Subcutaneous abdominal adipose tissue (tissue), 5 donors: ENCODE measurements around the gene AHCYL2.
"Not testable (repeated sequence)": the region's sequence is repeated elsewhere in the genome, so short reads cannot be mapped to it uniquely, and the experiment has no call there.

Experiments used
- H3K27ac ChIP-seq: one replicate; pipeline ENCODE4 v1.7.0; 2013; ENCODE audit warnings: low read depth, mild to moderate bottlenecking, inconsistent platforms, low read length, moderate library complexity
- H3K27me3 ChIP-seq, 5 donors: one replicate each; pipeline ENCODE4 v1.7.0; 2013; ENCODE audit warnings: low read length in 5 of 5, inconsistent platforms in 1 of 5; ENCODE audit not compliant: control insufficient read depth in 5 of 5, insufficient read depth in 4 of 5
- H3K36me3 ChIP-seq, 5 donors: one replicate each; pipeline ENCODE4 v1.7.0; 2013; ENCODE audit warnings: low read length in 5 of 5; ENCODE audit not compliant: control insufficient read depth in 5 of 5, insufficient read depth in 5 of 5
- H3K4me1 ChIP-seq, 5 donors: one replicate each; pipeline ENCODE4 v1.7.0; 2013; ENCODE audit warnings: low read length in 5 of 5, mild to moderate bottlenecking in 3 of 5, moderate library complexity in 1 of 5; ENCODE audit not compliant: control insufficient read depth in 5 of 5, insufficient read depth in 5 of 5
- H3K4me3 ChIP-seq, 5 donors: one replicate each; pipeline ENCODE4 v1.7.0; 2013; ENCODE audit warnings: low read length in 5 of 5, low read depth in 1 of 5
- H3K9ac ChIP-seq, 5 donors: one replicate each; pipeline ENCODE4 v1.7.0; 2013; ENCODE audit warnings: low read length in 5 of 5, mild to moderate bottlenecking in 4 of 5, moderate library complexity in 3 of 5
- H3K9me3 ChIP-seq, 5 donors: one replicate each; pipeline ENCODE4 v1.7.0; 2013; ENCODE audit warnings: low read length in 5 of 5; ENCODE audit not compliant: control insufficient read depth in 5 of 5
- donor health status: healthy.
- donor health status: healthy.
- donor health status: healthy.
- donor health status: healthy.
- donor health status: healthy.

The AHCYL2 gene

GRCh38 chr7:129279757-129280156 is 54.9 kb downstream of the AHCYL2 start:
- H3K27ac ChIP-seq = no peak overlapping the region
- H3K9ac ChIP-seq = no peak overlapping the region
- H3K4me3 ChIP-seq = no peak overlapping the region
- H3K9me3 ChIP-seq = no peaks in the 10 kb centered on the region
- H3K4me1 ChIP-seq = peaks cover 0 to under 1% (median 0%) of the 10 kb centered on the region in 5 donors
- no peaks in the 10 kb centered on the region for H3K27me3 ChIP-seq
- H3K36me3 ChIP-seq = peaks cover 0 to 1% (median 0%) of the 10 kb centered on the region in 5 donors

- Histone ChIP-seq H3K27me3 (no peaks in the 10 kb centered on the region), H3K27ac (no peak overlapping the region), H3K9me3 (no peaks in the 10 kb centered on the region), H3K36me3 (no peaks in the 10 kb centered on the region), H3K4me3 (no peak overlapping the region), H3K4me1 (peaks cover 0 to 14% (median 7%) of the 10 kb centered on the region in 5 donors), H3K9ac (no peak overlapping the region)
Measured at GRCh38 chr7:129281163-129281562, 56.3 kb downstream of the AHCYL2 start.

- no peak overlapping the region for H3K4me3 ChIP-seq
- H3K4me1 ChIP-seq = peaks cover 0 to 14% (median 7%) of the 10 kb centered on the region in 5 donors
- H3K9me3 ChIP-seq = no peaks in the 10 kb centered on the region
- no peak overlapping the region for H3K27ac ChIP-seq
- no peak overlapping the region for H3K9ac ChIP-seq
- no peaks in the 10 kb centered on the region for H3K27me3 ChIP-seq
- H3K36me3 ChIP-seq = no peaks in the 10 kb centered on the region
Measured at GRCh38 chr7:129282865-129283264, 58.0 kb downstream of the AHCYL2 start.

GRCh38 chr7:129283936-129284335 is 59.1 kb downstream of the AHCYL2 start:
- H3K36me3 ChIP-seq = no peaks in the 10 kb centered on the region
- H3K4me3 ChIP-seq = no peak overlapping the region
- H3K9me3 ChIP-seq = no peaks in the 10 kb centered on the region
- no peaks in the 10 kb centered on the region for H3K27me3 ChIP-seq
- no peak overlapping the region for H3K27ac ChIP-seq
- peaks cover 0 to 14% (median 7%) of the 10 kb centered on the region in 5 donors for H3K4me1 ChIP-seq
- H3K9ac ChIP-seq = peak overlapping the region in 1 of 5 donors; percentile 30

- Histone ChIP-seq H3K4me3 (no peak overlapping the region), H3K27ac (no peak overlapping the region), H3K4me1 (peaks cover 0 to 14% (median 7%) of the 10 kb centered on the region in 5 donors), H3K36me3 (no peaks in the 10 kb centered on the region), H3K27me3 (no peaks in the 10 kb centered on the region), H3K9ac (no peak overlapping the region), H3K9me3 (no peaks in the 10 kb centered on the region)
Measured at GRCh38 chr7:129285111-129285510, 60.3 kb downstream of the AHCYL2 start.

GRCh38 chr7:129292861-129293260 is 68.0 kb downstream of the AHCYL2 start:
- Histone ChIP-seq H3K27ac (no peak overlapping the region), H3K4me1 (peaks cover 0 to 20% (median 15%) of the 10 kb centered on the region in 5 donors), H3K27me3 (no peaks in the 10 kb centered on the region), H3K9ac (no peak overlapping the region), H3K9me3 (no peaks in the 10 kb centered on the region), H3K36me3 (no peaks in the 10 kb centered on the region), H3K4me3 (no peak overlapping the region)

GRCh38 chr7:129295015-129295423 is 70.2 kb downstream of the AHCYL2 start:
- Histone ChIP-seq H3K27me3 (no peaks in the 10 kb centered on the region), H3K9me3 (no peaks in the 10 kb centered on the region), H3K36me3 (no peaks in the 10 kb centered on the region), H3K27ac (no peak overlapping the region), H3K4me1 (peaks cover 0 to 20% (median 15%) of the 10 kb centered on the region in 5 donors), H3K9ac (no peak overlapping the region), H3K4me3 (no peak overlapping the region)

- no peaks in the 10 kb centered on the region for H3K9me3 ChIP-seq
- H3K36me3 ChIP-seq = no peaks in the 10 kb centered on the region
- no peak overlapping the region for H3K9ac ChIP-seq
- no peaks in the 10 kb centered on the region for H3K27me3 ChIP-seq
- no peak overlapping the region for H3K27ac ChIP-seq
- H3K4me1 ChIP-seq = peaks cover 0 to 20% (median 15%) of the 10 kb centered on the region in 5 donors
- no peak overlapping the region for H3K4me3 ChIP-seq
Measured at GRCh38 chr7:129298268-129298893, 73.6 kb downstream of the AHCYL2 start.

- H3K27ac ChIP-seq = no peak overlapping the region
- peaks cover 0 to 15% (median 10%) of the 10 kb centered on the region in 5 donors for H3K4me1 ChIP-seq
- H3K9ac ChIP-seq = no peak overlapping the region
- no peaks in the 10 kb centered on the region for H3K27me3 ChIP-seq
- H3K4me3 ChIP-seq = no peak overlapping the region
- H3K9me3 ChIP-seq = no peaks in the 10 kb centered on the region
- H3K36me3 ChIP-seq = no peaks in the 10 kb centered on the region
Measured at GRCh38 chr7:129299889-129300288, 75.1 kb downstream of the AHCYL2 start.

- H3K36me3 ChIP-seq, H3K27ac ChIP-seq, H3K27me3 ChIP-seq, H3K4me3 ChIP-seq, H3K9me3 ChIP-seq, H3K9ac ChIP-seq: not testable (repeated sequence)
- peaks cover 0 to 12% (median 7%) of the 10 kb centered on the region in 5 donors for H3K4me1 ChIP-seq
Measured at GRCh38 chr7:129300299-129300698, 75.5 kb downstream of the AHCYL2 start.
